Thymus (tissue), 11 donors: ENCODE measurements around the gene RCSD1. TPM values are rescaled to one million over a fixed set of nuclear protein-coding genes. Genes with fewer than 3 reads are reported as not detected.

Experiments used
- DNase-seq, 9 donors: peaks; one replicate each; pipeline ENCODE4 v3.0.0-alpha.2; 2013; ENCODE audit warnings: low spot score in 9 of 9, low read depth in 6 of 9, missing footprints in 1 of 9
- H3K27ac ChIP-seq, 2 donors: one replicate each; pipeline ENCODE4 v1.5.1; 2013; ENCODE audit warnings: control low read depth in 1 of 2, low read depth in 1 of 2, low read length in 1 of 2, mild to moderate bottlenecking in 1 of 2, moderate library complexity in 1 of 2
- H3K27me3 ChIP-seq, 2 donors: one replicate each; pipeline ENCODE4 v1.5.1; 2013; ENCODE audit warnings: low read length in 1 of 2; ENCODE audit not compliant: control insufficient read depth in 2 of 2, insufficient read depth in 1 of 2
- H3K36me3 ChIP-seq, 2 donors: one replicate each; pipeline ENCODE4 v1.5.1; 2013; ENCODE audit warnings: low read length in 1 of 2, mild to moderate bottlenecking in 1 of 2, moderate library complexity in 1 of 2; ENCODE audit not compliant: control insufficient read depth in 2 of 2, insufficient read depth in 2 of 2
- H3K4me1 ChIP-seq, 2 donors: one replicate each; pipeline ENCODE4 v1.5.1; 2013; ENCODE audit warnings: low read length in 2 of 2; ENCODE audit not compliant: control insufficient read depth in 2 of 2, insufficient read depth in 2 of 2
- H3K4me3 ChIP-seq, 2 donors: one replicate each; pipeline ENCODE4 v1.5.1; 2013; ENCODE audit warnings: low read length in 2 of 2, control low read depth in 1 of 2, mild to moderate bottlenecking in 1 of 2
- H3K9me3 ChIP-seq, 2 donors: one replicate each; pipeline ENCODE4 v1.5.1; 2013; ENCODE audit warnings: low read length in 1 of 2, mild to moderate bottlenecking in 1 of 2; ENCODE audit not compliant: control insufficient read depth in 2 of 2, insufficient read depth in 1 of 2
- WGBS: extraction: QIAGEN DNeasy Blood & Tissue Kit; methylation state at CpG from one replicate; pipeline ENCODE4 v1.1.7; 2013; 5-methylcytosine and 5-hydroxymethylcytosine counted together
- polyA plus RNA-seq: library from polyadenylated mRNA; stranded (reverse); fragments of 200-250 nt; gene quantifications from one replicate; pipeline ENCODE4 v1.2.3, GENCODE V29; 2013
- total RNA-seq: library from RNA; stranded (reverse); fragments of 120-200 nt; gene quantifications from one replicate; pipeline ENCODE4 v1.2.4, GENCODE V29; 2013
- donor health status: healthy.

Gene RCSD1
- total and polyA plus RNA-seq, 2 donors: 69.4 to 95.8 TPM

DNA sequence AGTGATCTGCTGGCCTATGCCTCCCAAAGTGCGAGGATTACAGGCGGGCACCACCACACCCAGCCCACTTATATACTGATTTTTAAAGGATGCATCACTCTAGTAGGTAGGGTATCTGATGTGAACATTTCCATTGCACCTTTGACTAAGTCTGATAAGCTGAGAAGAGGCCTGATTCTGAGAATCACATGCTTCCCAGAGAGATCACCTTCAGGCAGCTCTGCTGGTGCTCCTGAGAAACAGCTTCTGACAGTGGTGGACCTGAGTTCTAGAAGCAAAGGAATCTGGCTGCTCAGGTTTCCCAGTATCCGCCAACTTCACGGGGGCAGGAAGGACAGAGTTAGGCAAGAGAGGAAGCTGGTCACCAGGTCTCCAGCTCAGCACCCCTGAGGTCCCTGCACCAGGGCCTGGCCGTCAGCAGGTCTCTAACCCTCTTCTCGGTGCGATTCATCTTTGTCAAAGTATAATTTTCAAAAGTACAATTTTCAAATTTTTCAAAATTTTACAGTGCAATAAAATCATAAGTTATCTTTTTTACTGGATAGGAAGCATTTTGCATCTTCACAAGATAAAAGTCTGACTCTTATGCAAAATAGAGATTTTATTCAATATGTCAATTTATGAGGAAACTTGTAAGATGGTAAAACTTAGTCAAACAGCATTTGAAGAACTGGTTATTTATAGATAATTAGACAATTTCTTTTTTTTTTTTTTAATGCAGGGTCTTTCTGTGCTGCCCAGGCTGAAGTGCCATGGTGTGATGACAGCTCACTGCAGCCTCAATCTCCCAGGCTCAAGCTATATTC lies 65.9 kb downstream of the RCSD1 start:
- Histone ChIP-seq H3K9me3 (no peaks in the 10 kb centered on the region), H3K4me3 (no peak overlapping the region), H3K36me3 (peaks cover 87 to 95% of the 10 kb centered on the region in 2 donors), H3K27ac (no peak overlapping the region), H3K4me1 (no peaks in the 10 kb centered on the region), H3K27me3 (no peaks in the 10 kb centered on the region)
- no peak for DNase-seq
- 97% methylated on average over 7 of the region's 7 CpGs for WGBS

DNA sequence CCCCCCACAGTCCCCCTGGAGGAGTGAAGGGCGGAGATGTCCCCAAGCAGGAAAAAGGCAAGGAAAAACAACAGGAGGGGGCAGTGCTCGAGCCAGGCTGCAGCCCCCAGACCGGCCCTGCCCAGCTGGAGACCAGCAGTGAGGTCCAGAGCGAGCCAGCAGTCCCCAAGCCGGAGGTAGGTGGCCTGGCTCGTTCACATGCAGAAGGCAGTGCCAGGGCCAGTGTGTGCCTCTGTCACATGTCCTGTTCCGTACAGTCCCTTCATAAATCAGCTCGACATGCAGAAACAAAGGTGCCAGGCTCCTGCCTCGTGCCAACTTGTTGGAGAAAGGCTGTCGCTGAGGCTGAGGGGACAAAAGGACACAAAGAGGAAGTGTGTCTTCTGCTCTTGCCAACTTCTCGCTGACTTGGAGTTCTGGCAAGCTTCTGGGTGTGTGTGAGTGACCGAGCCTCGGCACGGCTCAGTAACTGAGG lies 67.7 kb downstream of the RCSD1 start:
- Histone ChIP-seq H3K4me3 (no peak overlapping the region), H3K27me3 (no peaks in the 10 kb centered on the region), H3K4me1 (no peaks in the 10 kb centered on the region), H3K9me3 (no peaks in the 10 kb centered on the region), H3K27ac (no peak overlapping the region), H3K36me3 (peaks cover 82 to 93% of the 10 kb centered on the region in 2 donors)
- WGBS: 92% methylated on average over 14 of the region's 14 CpGs
- DNase-seq: no peak

- no peak overlapping the region for H3K4me3 ChIP-seq
- H3K4me1 ChIP-seq: no peaks in the 10 kb centered on the region
- DNase-seq: no peak
- 95% methylated on average over 4 of the region's 4 CpGs for WGBS
- no peaks in the 10 kb centered on the region for H3K9me3 ChIP-seq
- no peaks in the 10 kb centered on the region for H3K27me3 ChIP-seq
- H3K36me3 ChIP-seq: peaks cover 84 to 93% of the 10 kb centered on the region in 2 donors
- no peak overlapping the region for H3K27ac ChIP-seq
Observed at GRCh38 chr1:167698313-167698712, 68.3 kb downstream of the RCSD1 start.

GRCh38 chr1:167701510-167701909 lies 71.5 kb downstream of the RCSD1 start:
- 98% methylated on average over 1 of the region's 1 CpG for WGBS
- Histone ChIP-seq H3K9me3 (no peaks in the 10 kb centered on the region), H3K36me3 (peaks cover 77 to 90% of the 10 kb centered on the region in 2 donors), H3K27ac (no peak overlapping the region), H3K27me3 (no peaks in the 10 kb centered on the region), H3K4me3 (no peak overlapping the region), H3K4me1 (no peaks in the 10 kb centered on the region)
- no peak for DNase-seq

- Histone ChIP-seq H3K27ac (no peak overlapping the region), H3K9me3 (no peaks in the 10 kb centered on the region), H3K27me3 (no peaks in the 10 kb centered on the region), H3K4me1 (no peaks in the 10 kb centered on the region), H3K36me3 (peaks cover 56 to 78% of the 10 kb centered on the region in 2 donors), H3K4me3 (no peak overlapping the region)
- no peak for DNase-seq
- WGBS: 98% methylated on average over 1 of the region's 1 CpG
Observed at GRCh38 chr1:167703557-167703956, 73.5 kb downstream of the RCSD1 start.

GRCh38 chr1:167704715-167705114 lies 74.7 kb downstream of the RCSD1 start:
- H3K27me3 ChIP-seq: no peaks in the 10 kb centered on the region
- DNase-seq: no peak
- no peak overlapping the region for H3K27ac ChIP-seq
- H3K9me3 ChIP-seq: no peaks in the 10 kb centered on the region
- no peak overlapping the region for H3K4me3 ChIP-seq
- H3K4me1 ChIP-seq: no peaks in the 10 kb centered on the region
- WGBS: 90% methylated on average over 2 of the region's 2 CpGs
- H3K36me3 ChIP-seq: peaks cover 45 to 69% of the 10 kb centered on the region in 2 donors

DNA sequence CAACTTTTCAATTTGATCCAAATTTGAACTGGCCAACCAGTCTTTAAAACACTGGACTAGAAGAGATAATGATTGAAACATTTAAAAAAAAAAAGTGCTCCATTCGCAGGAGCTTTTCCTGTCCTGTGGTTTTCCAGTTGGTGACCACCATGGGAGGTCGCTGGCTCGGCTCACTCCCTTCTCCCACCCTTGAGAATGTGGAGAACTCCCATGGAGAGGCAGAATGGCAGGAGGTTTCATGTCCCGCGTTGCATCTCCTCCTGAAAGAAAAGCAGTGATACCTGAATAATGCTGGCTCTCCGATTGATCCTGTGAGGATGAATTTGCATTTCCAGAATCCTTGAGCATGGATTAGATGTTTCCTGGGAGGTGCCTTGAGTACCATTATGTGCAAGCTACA lies 75.2 kb downstream of the RCSD1 start:
- H3K27me3 ChIP-seq: no peaks in the 10 kb centered on the region
- peaks cover 42 to 63% of the 10 kb centered on the region in 2 donors for H3K36me3 ChIP-seq
- no peak for DNase-seq
- no peak overlapping the region for H3K27ac ChIP-seq
- 88% methylated on average over 6 of the region's 6 CpGs for WGBS
- no peaks in the 10 kb centered on the region for H3K4me1 ChIP-seq
- H3K9me3 ChIP-seq: no peaks in the 10 kb centered on the region
- no peak overlapping the region for H3K4me3 ChIP-seq

DNA sequence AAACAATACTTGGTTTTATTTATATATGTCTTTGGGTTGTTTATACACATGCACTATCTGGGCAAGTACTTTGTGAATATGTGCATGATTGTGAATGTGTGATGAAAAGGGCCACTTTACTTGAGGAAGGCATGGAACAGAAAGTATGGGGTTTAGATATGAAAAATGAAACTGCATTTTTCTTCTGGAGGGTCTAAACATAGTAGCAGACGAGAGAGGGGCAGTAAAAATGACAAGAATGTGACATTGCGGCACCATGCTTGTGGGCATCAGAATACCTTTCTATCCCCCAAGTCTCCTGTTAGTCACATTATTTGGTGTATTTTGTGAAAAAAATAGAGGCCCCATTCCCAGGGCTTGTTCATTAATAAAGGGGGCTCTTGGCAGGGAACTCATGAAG lies 76.3 kb downstream of the RCSD1 start:
- no peak overlapping the region for H3K4me3 ChIP-seq
- H3K9me3 ChIP-seq: no peaks in the 10 kb centered on the region
- no peak for DNase-seq
- WGBS: 97% methylated on average over 2 of the region's 2 CpGs
- no peaks in the 10 kb centered on the region for H3K27me3 ChIP-seq
- H3K36me3 ChIP-seq: peaks cover 33 to 55% of the 10 kb centered on the region in 2 donors
- H3K27ac ChIP-seq: no peak overlapping the region
- H3K4me1 ChIP-seq: no peaks in the 10 kb centered on the region

GRCh38 chr1:167706931-167707877 lies 77.2 kb downstream of the RCSD1 start:
- Histone ChIP-seq H3K4me1 (no peaks in the 10 kb centered on the region), H3K36me3 (peaks cover 28 to 46% of the 10 kb centered on the region in 2 donors)
- 96% methylated on average over 10 of the region's 10 CpGs for WGBS

More at GRCh38 chr1:167706931-167707877, 77.2 kb downstream of the RCSD1 start:
- Histone ChIP-seq H3K4me3 (no peak overlapping the region), H3K27ac (no peak overlapping the region), H3K27me3 (no peaks in the 10 kb centered on the region), H3K9me3 (no peaks in the 10 kb centered on the region)
- no peak for DNase-seq
